Fibroblast of lung (primary cell): ENCODE results near the gene CNTFR.
A peak's percentile ranks its signal among the peaks of the same experiment; 100 is the strongest.

Source experiments
- CTCF ChIP-seq, 2 donors: IDR thresholded peaks in 1 of 2; conservative IDR thresholded peaks in 1 of 2; 1 replicate in 1 of 2; 2 replicates in 1 of 2; pipeline ENCODE4 v1.5.1; 2011 to 2012; ENCODE audit warnings: low read length in 2 of 2, control low read depth in 1 of 2, inconsistent platforms in 1 of 2, low read depth in 1 of 2, mild to moderate bottlenecking in 1 of 2
- EZH2 ChIP-seq: IDR thresholded peaks from 2 replicates; pipeline ENCODE4 v1.5.1; 2012; ENCODE audit warnings: low read length, control low read depth, mild to moderate bottlenecking; ENCODE audit errors: missing control alignments

GRCh38 chr9:34588671-34589635 is 571 bp downstream of the CNTFR start:
- no peak for TF ChIP-seq CTCF (conservative IDR thresholded peaks at IDR 0.05 in 1 of 2, IDR thresholded peaks at IDR 0.05 in 1 of 2; ENCODE audit: low read depth in 1 of 2, low read length in 2 of 2)
- peak; percentile 95 for TF ChIP-seq EZH2
